ENCODE measurements around the gene PDE6A.

Gene PDE6A

DNA sequence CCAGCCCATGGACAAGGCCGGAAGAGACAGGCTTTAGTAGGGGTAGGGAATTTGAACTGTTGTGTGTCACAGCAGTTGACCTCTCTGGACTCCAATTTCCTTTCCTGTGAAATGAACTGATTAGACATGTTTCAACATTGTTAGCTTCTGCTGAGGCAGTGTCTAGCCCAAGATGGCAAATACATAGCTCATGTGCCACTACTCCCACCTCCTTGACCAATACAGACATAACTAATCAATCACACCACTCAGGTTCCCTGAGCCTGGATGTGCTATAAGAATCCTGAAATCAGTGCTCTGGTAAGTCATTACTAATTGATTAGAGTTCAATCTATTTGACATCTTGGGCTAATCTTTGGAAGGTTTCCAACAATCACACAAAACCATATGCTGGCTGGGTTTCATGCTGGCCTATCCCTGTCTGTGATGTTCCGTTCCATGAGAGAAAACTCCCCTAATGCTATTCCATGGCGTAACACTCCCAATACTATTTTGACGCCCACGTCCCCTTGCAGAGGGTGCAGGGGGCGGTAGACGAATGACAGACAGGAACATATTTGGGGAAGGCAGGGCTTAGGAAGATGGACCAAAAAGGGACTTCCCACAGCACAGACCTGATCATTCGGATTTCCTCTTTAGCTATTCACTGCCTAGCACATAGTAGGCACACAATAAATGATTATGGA, 95.2 kb downstream of the PDE6A start:
- no peak overlapping the region for H3K4me3 ChIP-seq (ENCODE audit: low read length)
- H3K27me3 ChIP-seq (ENCODE audit: control insufficient read depth, low read length) = no peaks in the 10 kb centered on the region
- H3K9me2 ChIP-seq (replicated peaks; ENCODE audit: control insufficient read depth, low read length) = no peaks in the 10 kb centered on the region
- H3K9me3 ChIP-seq (ENCODE audit: control insufficient read depth, insufficient read depth, low read length) = no peaks in the 10 kb centered on the region
- no peaks in the 10 kb centered on the region for H3F3A ChIP-seq (ENCODE audit: control insufficient read depth, insufficient read depth)
- no peaks in the 10 kb centered on the region for H3K79me2 ChIP-seq (ENCODE audit: control insufficient read depth, low read length)
- TF ChIP-seq EZH2phosphoT487 (IDR thresholded peaks at IDR 0.05; ENCODE audit: borderline replicate concordance, low read length) = no peak
- no peak for TF ChIP-seq CTCF (IDR thresholded peaks at IDR 0.05; ENCODE audit: low read depth, low read length, poor library complexity, severe bottlenecking)
- H4K20me1 ChIP-seq (ENCODE audit: control insufficient read depth, insufficient read depth, low read depth, low read length) = no peaks in the 10 kb centered on the region
- H3K27ac ChIP-seq (ENCODE audit: low read depth, low read length) = no peak overlapping the region
- peaks cover 27% of the 10 kb centered on the region for H3K36me3 ChIP-seq (ENCODE audit: control insufficient read depth, low read length)
- no peak overlapping the region for H3K4me2 ChIP-seq (ENCODE audit: low read length)
- H3K4me1 ChIP-seq (ENCODE audit: control insufficient read depth, low read length) = no peaks in the 10 kb centered on the region

GRCh38 chr5:149847611-149848010, 97.0 kb downstream of the PDE6A start:
- H3F3A ChIP-seq (ENCODE audit: control insufficient read depth, insufficient read depth) = no peaks in the 10 kb centered on the region
- H3K79me2 ChIP-seq (ENCODE audit: control insufficient read depth, low read length) = no peaks in the 10 kb centered on the region
- H3K27ac ChIP-seq (ENCODE audit: low read depth, low read length) = no peak overlapping the region
- H4K20me1 ChIP-seq (ENCODE audit: control insufficient read depth, insufficient read depth, low read depth, low read length) = no peaks in the 10 kb centered on the region
- no peaks in the 10 kb centered on the region for H3K9me2 ChIP-seq (replicated peaks; ENCODE audit: control insufficient read depth, low read length)
- H3K9me3 ChIP-seq (ENCODE audit: control insufficient read depth, insufficient read depth, low read length) = no peaks in the 10 kb centered on the region
- H3K36me3 ChIP-seq (ENCODE audit: control insufficient read depth, low read length) = peaks cover 27% of the 10 kb centered on the region
- no peak for TF ChIP-seq CTCF (IDR thresholded peaks at IDR 0.05; ENCODE audit: low read depth, low read length, poor library complexity, severe bottlenecking)
- no peak for TF ChIP-seq EZH2phosphoT487 (IDR thresholded peaks at IDR 0.05; ENCODE audit: borderline replicate concordance, low read length)
- H3K27me3 ChIP-seq (ENCODE audit: control insufficient read depth, low read length) = no peaks in the 10 kb centered on the region
- H3K4me2 ChIP-seq (ENCODE audit: low read length) = no peak overlapping the region
- H3K4me3 ChIP-seq (ENCODE audit: low read length) = no peak overlapping the region
- H3K4me1 ChIP-seq (ENCODE audit: control insufficient read depth, low read length) = no peaks in the 10 kb centered on the region

DNA sequence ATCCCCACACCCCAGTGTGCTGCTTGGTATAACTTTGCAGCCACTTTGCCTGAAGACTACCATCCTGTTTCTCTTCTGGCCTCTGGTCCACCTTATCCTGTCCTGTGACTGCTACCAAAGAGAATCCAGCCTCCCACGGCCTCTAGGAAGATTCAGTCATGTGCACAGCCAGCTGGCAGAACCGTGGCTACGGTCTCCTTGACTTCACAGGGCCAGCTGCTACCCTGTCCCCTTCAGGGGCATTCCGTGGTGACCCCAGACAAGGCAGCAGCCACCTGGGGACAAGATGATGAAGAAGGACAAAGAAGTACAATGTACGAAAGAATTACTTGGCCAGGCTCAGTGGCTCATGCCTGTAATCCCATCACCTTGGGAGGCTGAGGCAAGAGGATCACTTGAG, 98.6 kb downstream of the PDE6A start:
- TF ChIP-seq CTCF (IDR thresholded peaks at IDR 0.05; ENCODE audit: low read depth, low read length, poor library complexity, severe bottlenecking) = no peak
- TF ChIP-seq EZH2phosphoT487 (IDR thresholded peaks at IDR 0.05; ENCODE audit: borderline replicate concordance, low read length) = no peak
- Histone ChIP-seq H3K27me3 (ENCODE audit: control insufficient read depth, low read length) (no peaks in the 10 kb centered on the region), H4K20me1 (ENCODE audit: control insufficient read depth, insufficient read depth, low read depth, low read length) (no peaks in the 10 kb centered on the region), H3K27ac (ENCODE audit: low read depth, low read length) (no peak overlapping the region), H3K9me2 (replicated peaks; ENCODE audit: control insufficient read depth, low read length) (no peaks in the 10 kb centered on the region), H3K4me3 (ENCODE audit: low read length) (no peak overlapping the region), H3K36me3 (ENCODE audit: control insufficient read depth, low read length) (peaks cover 34% of the 10 kb centered on the region), H3K4me1 (ENCODE audit: control insufficient read depth, low read length) (no peaks in the 10 kb centered on the region), H3K79me2 (ENCODE audit: control insufficient read depth, low read length) (no peaks in the 10 kb centered on the region), H3K4me2 (ENCODE audit: low read length) (no peak overlapping the region), H3K9me3 (ENCODE audit: control insufficient read depth, insufficient read depth, low read length) (no peaks in the 10 kb centered on the region), H3F3A (ENCODE audit: control insufficient read depth, insufficient read depth) (no peaks in the 10 kb centered on the region)

Measured in DOHH2 (cell line).